SHP77 (cell line): Measurements from ENCODE around the gene SEMA5A.

Source experiments
- DNase-seq, 2 experiments: peaks; one replicate each; lab custom pipeline; 2025; lab: John Stamatoyannopoulos, UW

SEMA5A gene

GRCh38 chr5:9058666-9059065 lies 487.2 kb downstream of the SEMA5A start:
- DNase-seq = no peak

- no peak for DNase-seq
Measured at GRCh38 chr5:9058161-9058560, 487.7 kb downstream of the SEMA5A start.

- DNase-seq = no peak
Measured at GRCh38 chr5:9057406-9058000, 488.4 kb downstream of the SEMA5A start.

- DNase-seq = no peak
Measured at GRCh38 chr5:9056046-9056445, 489.8 kb downstream of the SEMA5A start.

- no peak for DNase-seq
Measured at GRCh38 chr5:9054821-9055589, 490.9 kb downstream of the SEMA5A start.

GRCh38 chr5:9054322-9054721 lies 491.6 kb downstream of the SEMA5A start:
- DNase-seq = no peak

GRCh38 chr5:9052421-9052820 lies 493.5 kb downstream of the SEMA5A start:
- DNase-seq = no peak

GRCh38 chr5:9051779-9052178 lies 494.1 kb downstream of the SEMA5A start:
- DNase-seq = no peak

GRCh38 chr5:9047932-9048331 lies 497.9 kb downstream of the SEMA5A start:
- no peak for DNase-seq

GRCh38 chr5:9046756-9047481 lies 499.0 kb downstream of the SEMA5A start:
- DNase-seq = no peak

GRCh38 chr5:9045946-9046345 lies 499.9 kb downstream of the SEMA5A start:
- no peak for DNase-seq

GRCh38 chr5:9042241-9042640 lies 503.6 kb downstream of the SEMA5A start:
- DNase-seq = no peak

GRCh38 chr5:9040475-9040874 lies 505.4 kb downstream of the SEMA5A start:
- DNase-seq = no peak

GRCh38 chr5:9037048-9037447 lies 508.8 kb downstream of the SEMA5A start:
- no peak for DNase-seq

GRCh38 chr5:9035346-9035745 lies 510.5 kb downstream of the SEMA5A start:
- no peak for DNase-seq

GRCh38 chr5:9034649-9035048 lies 511.2 kb downstream of the SEMA5A start:
- no peak for DNase-seq

GRCh38 chr5:9033524-9033923 lies 512.4 kb downstream of the SEMA5A start:
- no peak for DNase-seq

- no peak for DNase-seq
Measured at GRCh38 chr5:9025942-9026341, 519.9 kb downstream of the SEMA5A start.

GRCh38 chr5:9020996-9021395 lies 524.9 kb downstream of the SEMA5A start:
- DNase-seq = no peak

- DNase-seq = no peak
Measured at GRCh38 chr5:9015937-9016270, 530.0 kb downstream of the SEMA5A start.

- DNase-seq = no peak
Measured at GRCh38 chr5:9015260-9015936, 530.5 kb downstream of the SEMA5A start.

GRCh38 chr5:9013147-9013546 lies 532.7 kb downstream of the SEMA5A start:
- DNase-seq = no peak
